ENCODE results near the gene KCTD19.

The KCTD19 gene

DNA sequence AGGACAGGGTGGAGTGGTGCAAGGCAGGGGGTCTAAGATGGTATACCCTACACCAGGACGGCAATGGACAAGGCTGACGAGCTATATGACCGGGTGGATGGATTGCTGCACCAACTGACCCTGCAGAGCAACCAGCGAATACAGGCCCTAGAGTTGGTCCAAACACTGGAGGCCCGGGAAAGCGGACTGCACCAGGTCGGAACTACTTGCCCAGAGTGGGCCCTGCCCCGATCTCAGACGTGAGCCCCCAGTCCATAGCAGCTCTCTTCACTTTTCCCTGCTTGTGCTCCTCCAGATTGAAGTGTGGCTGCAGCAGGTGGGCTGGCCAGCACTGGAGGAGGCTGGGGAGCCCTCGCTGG is 44.1 kb downstream of the KCTD19 start:
- TF ChIP-seq, protein P1, sequence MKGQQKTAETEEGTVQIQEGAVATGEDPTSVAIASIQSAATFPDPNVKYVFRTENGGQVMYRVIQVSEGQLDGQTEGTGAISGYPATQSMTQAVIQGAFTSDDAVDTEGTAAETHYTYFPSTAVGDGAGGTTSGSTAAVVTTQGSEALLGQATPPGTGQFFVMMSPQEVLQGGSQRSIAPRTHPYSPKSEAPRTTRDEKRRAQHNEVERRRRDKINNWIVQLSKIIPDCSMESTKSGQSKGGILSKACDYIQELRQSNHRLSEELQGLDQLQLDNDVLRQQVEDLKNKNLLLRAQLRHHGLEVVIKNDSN (IDR thresholded peaks at IDR 0.05), result no peak
- no peak for TF ChIP-seq NFIC (IDR thresholded peaks at IDR 0.05)
- TF ChIP-seq EGR1 (IDR thresholded peaks at IDR 0.05), result no peak
- no peak for TF ChIP-seq TAF1 (IDR thresholded peaks at IDR 0.05; ENCODE audit: low read depth)
- TF ChIP-seq YY1 (IDR thresholded peaks at IDR 0.05; ENCODE audit: low read depth), result no peak
- no peak for TF ChIP-seq TCF12 (IDR thresholded peaks at IDR 0.05; ENCODE audit: low read depth)
- no peak for TF ChIP-seq FOXM1 (IDR thresholded peaks at IDR 0.05; ENCODE audit: borderline replicate concordance, low read depth)
- TF ChIP-seq, protein P2, sequence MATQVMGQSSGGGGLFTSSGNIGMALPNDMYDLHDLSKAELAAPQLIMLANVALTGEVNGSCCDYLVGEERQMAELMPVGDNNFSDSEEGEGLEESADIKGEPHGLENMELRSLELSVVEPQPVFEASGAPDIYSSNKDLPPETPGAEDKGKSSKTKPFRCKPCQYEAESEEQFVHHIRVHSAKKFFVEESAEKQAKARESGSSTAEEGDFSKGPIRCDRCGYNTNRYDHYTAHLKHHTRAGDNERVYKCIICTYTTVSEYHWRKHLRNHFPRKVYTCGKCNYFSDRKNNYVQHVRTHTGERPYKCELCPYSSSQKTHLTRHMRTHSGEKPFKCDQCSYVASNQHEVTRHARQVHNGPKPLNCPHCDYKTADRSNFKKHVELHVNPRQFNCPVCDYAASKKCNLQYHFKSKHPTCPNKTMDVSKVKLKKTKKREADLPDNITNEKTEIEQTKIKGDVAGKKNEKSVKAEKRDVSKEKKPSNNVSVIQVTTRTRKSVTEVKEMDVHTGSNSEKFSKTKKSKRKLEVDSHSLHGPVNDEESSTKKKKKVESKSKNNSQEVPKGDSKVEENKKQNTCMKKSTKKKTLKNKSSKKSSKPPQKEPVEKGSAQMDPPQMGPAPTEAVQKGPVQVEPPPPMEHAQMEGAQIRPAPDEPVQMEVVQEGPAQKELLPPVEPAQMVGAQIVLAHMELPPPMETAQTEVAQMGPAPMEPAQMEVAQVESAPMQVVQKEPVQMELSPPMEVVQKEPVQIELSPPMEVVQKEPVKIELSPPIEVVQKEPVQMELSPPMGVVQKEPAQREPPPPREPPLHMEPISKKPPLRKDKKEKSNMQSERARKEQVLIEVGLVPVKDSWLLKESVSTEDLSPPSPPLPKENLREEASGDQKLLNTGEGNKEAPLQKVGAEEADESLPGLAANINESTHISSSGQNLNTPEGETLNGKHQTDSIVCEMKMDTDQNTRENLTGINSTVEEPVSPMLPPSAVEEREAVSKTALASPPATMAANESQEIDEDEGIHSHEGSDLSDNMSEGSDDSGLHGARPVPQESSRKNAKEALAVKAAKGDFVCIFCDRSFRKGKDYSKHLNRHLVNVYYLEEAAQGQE (IDR thresholded peaks at IDR 0.05; ENCODE audit: low read depth), result no peak

DNA sequence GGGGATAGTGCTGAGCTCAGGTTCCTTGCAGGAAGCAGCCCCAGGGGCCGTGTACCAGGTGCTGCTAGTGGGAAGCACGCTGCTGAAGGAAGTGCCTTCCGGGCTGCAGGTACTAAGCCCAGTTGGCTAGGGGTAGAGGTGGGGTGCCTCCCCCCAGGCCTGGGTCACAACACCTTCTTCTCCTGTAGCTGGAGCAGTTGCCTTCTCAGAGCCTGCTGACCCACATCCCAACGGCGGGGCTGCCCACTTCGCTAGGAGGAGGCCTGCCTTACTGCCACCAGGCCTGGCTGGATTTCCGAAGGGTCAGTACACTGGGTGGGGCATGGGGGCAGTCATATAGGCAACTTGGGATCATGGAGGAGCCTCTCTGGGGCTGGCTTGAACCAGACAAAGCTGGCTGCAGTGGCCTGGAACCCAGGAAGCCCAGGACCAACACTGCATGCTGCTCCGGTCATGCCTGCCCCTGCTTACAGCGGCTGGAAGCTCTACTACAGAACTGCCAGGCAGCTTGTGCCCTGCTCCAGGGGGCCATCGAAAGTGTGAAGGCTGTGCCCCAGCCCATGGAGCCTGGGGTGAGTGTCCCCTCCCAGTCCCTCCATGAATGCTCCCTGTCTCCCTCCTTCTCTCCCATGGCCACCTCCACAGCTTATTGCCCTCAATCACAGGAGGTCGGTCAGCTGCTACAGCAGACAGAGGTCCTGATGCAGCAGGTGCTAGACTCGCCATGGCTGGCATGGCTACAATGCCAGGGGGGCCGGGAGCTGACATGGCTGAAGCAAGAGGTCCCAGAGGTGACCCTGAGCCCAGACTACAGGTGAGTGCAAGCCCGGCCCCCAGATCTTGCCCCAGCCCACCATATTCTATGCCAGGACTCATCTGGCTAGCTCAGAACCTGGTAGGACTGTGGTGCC is 44.8 kb downstream of the KCTD19 start:
- TF ChIP-seq, protein P1 (IDR thresholded peaks at IDR 0.05), result no peak
- TF ChIP-seq FOXM1 (IDR thresholded peaks at IDR 0.05; ENCODE audit: borderline replicate concordance, low read depth) (no peak), MAX (IDR thresholded peaks at IDR 0.05) (no peak), CREB1 (IDR thresholded peaks at IDR 0.05; ENCODE audit: low read depth) (no peak), YY1 (IDR thresholded peaks at IDR 0.05; ENCODE audit: low read depth) (no peak), TCF12 (IDR thresholded peaks at IDR 0.05; ENCODE audit: low read depth) (no peak), CEBPB (IDR thresholded peaks at IDR 0.05) (no peak), TAF1 (IDR thresholded peaks at IDR 0.05; ENCODE audit: low read depth) (no peak), RAD21 (IDR thresholded peaks at IDR 0.05; ENCODE audit: low read depth) (no peak), ZBTB7A (IDR thresholded peaks at IDR 0.05; ENCODE audit: low read depth) (no peak), NFIC (IDR thresholded peaks at IDR 0.05) (no peak), TEAD4 (IDR thresholded peaks at IDR 0.05) (no peak), EGR1 (IDR thresholded peaks at IDR 0.05) (no peak), EP300 (IDR thresholded peaks at IDR 0.05; ENCODE audit: borderline replicate concordance) (no peak)
- TF ChIP-seq, protein P2 (IDR thresholded peaks at IDR 0.05; ENCODE audit: low read depth), result no peak

DNA sequence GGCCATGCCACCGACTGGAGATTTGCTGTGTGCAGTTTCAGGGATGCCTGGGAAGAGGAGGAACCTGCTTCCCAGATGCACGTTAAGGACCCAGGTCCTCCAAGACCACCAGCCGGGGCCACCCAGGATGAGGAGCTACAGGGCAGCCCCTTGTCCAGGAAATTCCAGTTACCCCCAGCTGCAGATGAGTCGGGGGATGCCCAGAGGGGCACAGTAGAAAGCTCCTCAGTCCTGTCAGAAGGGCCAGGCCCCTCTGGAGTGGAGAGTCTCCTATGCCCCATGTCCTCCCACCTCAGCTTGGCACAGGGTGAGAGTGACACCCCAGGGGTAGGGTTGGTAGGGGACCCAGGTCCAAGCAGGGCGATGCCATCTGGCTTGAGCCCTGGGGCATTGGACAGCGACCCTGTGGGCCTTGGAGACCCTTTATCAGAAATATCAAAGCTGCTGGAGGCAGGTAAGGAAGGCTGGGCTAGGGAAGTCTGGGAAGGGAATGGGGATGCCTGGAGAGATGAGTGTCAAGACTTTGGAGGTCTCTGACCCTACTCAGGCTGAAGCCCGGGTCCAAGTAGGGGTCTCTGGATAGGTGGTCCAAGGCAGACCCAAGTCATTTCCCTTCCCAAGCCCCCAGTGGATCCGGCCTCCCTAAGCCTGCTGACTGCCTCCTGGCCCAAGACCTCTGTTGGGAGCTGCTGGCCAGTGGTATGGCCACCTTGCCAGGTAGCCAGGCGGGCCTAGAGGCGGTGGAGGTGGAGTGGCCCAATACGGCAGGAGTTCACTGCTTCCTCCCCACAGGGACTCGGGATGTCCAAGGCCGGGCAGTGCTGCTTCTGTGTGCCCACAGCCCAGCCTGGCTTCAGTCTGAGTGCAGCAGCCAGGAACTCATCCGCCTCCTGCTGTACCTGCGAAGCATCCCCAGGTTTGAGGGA is 46.2 kb downstream of the KCTD19 start:
- TF ChIP-seq RAD21 (IDR thresholded peaks at IDR 0.05; ENCODE audit: low read depth) (no peak), CEBPB (IDR thresholded peaks at IDR 0.05) (no peak), TEAD4 (IDR thresholded peaks at IDR 0.05) (no peak), YY1 (IDR thresholded peaks at IDR 0.05; ENCODE audit: low read depth) (no peak), NFIC (IDR thresholded peaks at IDR 0.05) (no peak), ZBTB7A (IDR thresholded peaks at IDR 0.05; ENCODE audit: low read depth) (no peak), EP300 (IDR thresholded peaks at IDR 0.05; ENCODE audit: borderline replicate concordance) (no peak), CREB1 (IDR thresholded peaks at IDR 0.05; ENCODE audit: low read depth) (no peak)
- TF ChIP-seq, protein P2 (IDR thresholded peaks at IDR 0.05; ENCODE audit: low read depth), result no peak
- TF ChIP-seq, protein P1 (IDR thresholded peaks at IDR 0.05), result no peak

Measured in Ishikawa (cell line).